Kidney (tissue), 14 donors: Measurements from ENCODE around the gene MARCHF10. TPM values are rescaled to one million over a fixed set of nuclear protein-coding genes. Genes with fewer than 3 reads are reported as not detected.

Source experiments
- DNase-seq, 5 donors: peaks; one replicate each; pipeline ENCODE4 v3.0.0-alpha.2; 2013 to 2020
- FAIRE-seq: peaks from 2 replicates; lab custom pipeline; 2012; peaks lifted over from hg19 to GRCh38; lab: Jason Lieb, UNC
- H3K27ac ChIP-seq, 2 donors: one replicate each; pipeline ENCODE4 v1.7.0; 2013; ENCODE audit warnings: low read depth in 2 of 2, low read length in 2 of 2, inconsistent platforms in 1 of 2
- H3K27me3 ChIP-seq: one replicate; pipeline ENCODE4 v1.7.1; 2013; ENCODE audit warnings: low read length, inconsistent platforms; ENCODE audit not compliant: control insufficient read depth, insufficient read depth
- H3K36me3 ChIP-seq, 3 donors: one replicate each; pipeline versions ENCODE4 v1.7.0 to v1.7.1; 2013; ENCODE audit warnings: low read length in 3 of 3, control low read depth in 1 of 3, inconsistent platforms in 1 of 3; ENCODE audit not compliant: insufficient read depth in 3 of 3, control insufficient read depth in 2 of 3
- H3K4me1 ChIP-seq, 3 donors: one replicate each; pipeline versions ENCODE4 v1.7.0 to v1.7.1; 2013; ENCODE audit warnings: low read length in 3 of 3, inconsistent platforms in 1 of 3, low read depth in 1 of 3; ENCODE audit not compliant: control insufficient read depth in 2 of 3, insufficient read depth in 2 of 3
- H3K4me3 ChIP-seq, 3 donors: one replicate each; pipeline versions ENCODE4 v1.7.0 to v1.8.1; 2013; ENCODE audit warnings: low read length in 3 of 3, control low read depth in 1 of 3, inconsistent platforms in 1 of 3
- H3K9ac ChIP-seq, 3 donors: one replicate each; pipeline versions ENCODE4 v1.7.0 to v1.7.1; 2013; ENCODE audit warnings: low read length in 3 of 3, control low read depth in 1 of 3, inconsistent platforms in 1 of 3
- H3K9me3 ChIP-seq, 3 donors: one replicate each; pipeline versions ENCODE4 v1.7.0 to v1.7.1; 2013; ENCODE audit warnings: low read length in 3 of 3, control low read depth in 1 of 3, inconsistent platforms in 1 of 3; ENCODE audit not compliant: control insufficient read depth in 2 of 3, insufficient read depth in 1 of 3
- intact Hi-C: fragments of 100-400 bp; cut with DNase I; formaldehyde crosslinking; loops from one replicate; pipeline ENCODE4 v1.11.1; 2022
- polyA plus RNA-seq: library from polyadenylated mRNA; stranded (reverse); fragments of 350-450 nt; fragmentation: Illumina TruSeq; extraction: RNeasy Lipid Tissue Mini Kit (QIAGEN cat#74804); gene quantifications from one replicate; pipeline ENCODE4 v1.2.3, GENCODE V29; 2014; ENCODE audit warnings: low read depth, low replicate concordance; ENCODE audit not compliant: insufficient read depth
- total RNA-seq: library from RNA; stranded (reverse); fragmentation: NEBNext Ultra II Directional; extraction: Animal tissue kit (Norgen Biotek cat#: 25700); gene quantifications from one replicate; pipeline ENCODE4 v1.2.1, GENCODE V29; 2021
- TF ChIP-seq, protein P1 (sequence below): IDR thresholded peaks from 3 replicates; pipeline ENCODE4 v1.5.1; 2012; ENCODE audit warnings: mild to moderate bottlenecking, moderate library complexity, borderline replicate concordance; ENCODE audit not compliant: insufficient read depth; ENCODE audit errors: extremely low read depth
- donor health status: control.
- donor health status: control.
- donor health status: control.
- donor health status: control.
- donor health status: control.
- donor health status: DM: yes; HTN: yes; CAD: no.
- donor health status: Normal renal cell carcinoma (clear cell type).

Gene MARCHF10
- total and polyA plus RNA-seq, 2 donors from 2014 or later = 0.66 to 6.3 TPM

DNA sequence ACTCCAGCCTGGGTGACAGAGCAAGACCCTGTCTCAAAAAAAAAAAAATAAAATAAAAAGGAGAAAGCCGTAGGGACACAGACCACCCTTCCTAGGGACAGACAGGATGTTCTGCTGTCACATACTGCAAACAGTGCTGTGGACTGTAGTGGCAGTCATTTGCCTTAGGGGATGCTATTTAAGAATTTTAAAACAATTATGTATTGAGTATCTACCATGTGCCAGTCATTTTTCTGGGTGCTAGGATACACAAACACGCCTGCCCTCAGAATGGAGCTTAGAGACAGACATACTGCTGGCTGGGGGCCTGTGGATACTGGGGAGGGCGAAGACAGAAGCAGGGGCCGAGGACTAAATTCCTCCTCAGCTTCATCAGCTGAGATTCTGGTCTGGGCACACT lies 135.2 kb downstream of the MARCHF10 start:
- no peaks in the 10 kb centered on the region for H3K27me3 ChIP-seq
- TF ChIP-seq, protein P1, sequence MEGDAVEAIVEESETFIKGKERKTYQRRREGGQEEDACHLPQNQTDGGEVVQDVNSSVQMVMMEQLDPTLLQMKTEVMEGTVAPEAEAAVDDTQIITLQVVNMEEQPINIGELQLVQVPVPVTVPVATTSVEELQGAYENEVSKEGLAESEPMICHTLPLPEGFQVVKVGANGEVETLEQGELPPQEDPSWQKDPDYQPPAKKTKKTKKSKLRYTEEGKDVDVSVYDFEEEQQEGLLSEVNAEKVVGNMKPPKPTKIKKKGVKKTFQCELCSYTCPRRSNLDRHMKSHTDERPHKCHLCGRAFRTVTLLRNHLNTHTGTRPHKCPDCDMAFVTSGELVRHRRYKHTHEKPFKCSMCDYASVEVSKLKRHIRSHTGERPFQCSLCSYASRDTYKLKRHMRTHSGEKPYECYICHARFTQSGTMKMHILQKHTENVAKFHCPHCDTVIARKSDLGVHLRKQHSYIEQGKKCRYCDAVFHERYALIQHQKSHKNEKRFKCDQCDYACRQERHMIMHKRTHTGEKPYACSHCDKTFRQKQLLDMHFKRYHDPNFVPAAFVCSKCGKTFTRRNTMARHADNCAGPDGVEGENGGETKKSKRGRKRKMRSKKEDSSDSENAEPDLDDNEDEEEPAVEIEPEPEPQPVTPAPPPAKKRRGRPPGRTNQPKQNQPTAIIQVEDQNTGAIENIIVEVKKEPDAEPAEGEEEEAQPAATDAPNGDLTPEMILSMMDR = no peak
- H3K27ac ChIP-seq = no peak overlapping the region
- DNase-seq (peak in 1 of 5 donors; percentile 20), FAIRE-seq (no peak)
- intact Hi-C loops = no loop called here
- H3K9ac ChIP-seq = no peak overlapping the region
- H3K9me3 ChIP-seq = no peaks in the 10 kb centered on the region
- H3K4me1 ChIP-seq = no peaks in the 10 kb centered on the region
- H3K36me3 ChIP-seq = no peaks in the 10 kb centered on the region
- H3K4me3 ChIP-seq = no peak overlapping the region

DNA sequence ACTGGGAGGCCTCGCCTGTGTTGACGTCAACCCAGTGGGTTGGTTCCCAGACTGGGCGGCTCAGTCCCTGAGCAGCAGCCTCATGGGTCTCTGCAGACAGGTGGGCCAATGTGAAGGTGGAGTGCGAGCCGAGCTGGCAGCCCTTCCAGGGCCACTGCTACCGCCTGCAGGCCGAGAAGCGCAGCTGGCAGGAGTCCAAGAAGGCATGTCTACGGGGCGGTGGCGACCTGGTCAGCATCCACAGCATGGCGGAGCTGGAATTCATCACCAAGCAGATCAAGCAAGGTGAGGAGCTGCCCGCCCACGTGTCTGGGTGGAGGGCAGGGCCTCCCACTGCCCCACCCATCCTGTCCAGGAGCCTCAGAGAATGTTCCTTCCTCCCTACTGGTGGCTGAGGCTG lies 136.6 kb downstream of the MARCHF10 start:
- Histone ChIP-seq H3K36me3 (no peaks in the 10 kb centered on the region), H3K4me1 (no peaks in the 10 kb centered on the region), H3K4me3 (no peak overlapping the region), H3K9me3 (no peaks in the 10 kb centered on the region), H3K27me3 (no peaks in the 10 kb centered on the region), H3K27ac (no peak overlapping the region), H3K9ac (no peak overlapping the region)
- intact Hi-C loops = no loop called here
- DNase-seq = peak in 3 of 5 donors; percentile 40 to 82 (median 52)
- TF ChIP-seq, protein P1 = no peak
- no peak for FAIRE-seq

DNA sequence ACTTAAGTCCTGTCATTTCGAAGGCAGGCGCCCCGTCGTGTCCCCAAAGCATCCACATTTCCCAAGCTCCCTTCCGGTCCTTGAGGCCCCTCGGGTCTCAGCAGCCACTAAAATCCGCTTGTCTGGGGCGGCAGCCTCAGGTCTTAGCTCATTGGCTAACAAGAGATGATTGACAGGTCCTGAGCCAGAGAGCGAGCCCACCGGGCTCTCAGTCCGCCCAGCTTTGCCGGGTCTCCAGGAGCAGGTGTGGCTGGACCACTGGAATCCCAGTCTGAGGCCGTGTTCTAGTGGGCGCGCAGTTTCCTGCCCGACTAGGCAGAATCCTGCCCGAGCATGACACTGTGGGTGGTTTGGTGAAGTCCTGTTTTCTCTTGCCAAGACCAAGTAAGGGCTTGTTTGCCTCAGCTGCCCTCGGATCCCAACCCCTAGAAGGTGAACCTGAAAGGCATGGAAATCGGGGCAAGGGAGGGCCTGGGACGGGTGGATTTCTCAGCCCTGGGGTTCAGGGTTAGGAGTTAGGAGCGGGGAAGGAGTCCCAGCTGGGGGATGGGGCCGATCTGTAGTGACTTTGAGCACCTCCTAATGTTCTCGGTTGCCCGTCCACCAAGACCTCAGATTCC lies 137.8 kb downstream of the MARCHF10 start:
- Histone ChIP-seq H3K9ac (no peak overlapping the region), H3K27me3 (no peaks in the 10 kb centered on the region), H3K36me3 (no peaks in the 10 kb centered on the region), H3K9me3 (no peaks in the 10 kb centered on the region), H3K27ac (no peak overlapping the region), H3K4me1 (no peaks in the 10 kb centered on the region), H3K4me3 (no peak overlapping the region)
- intact Hi-C loops = no loop called here
- DNase-seq (peak; percentile 37 to 62 (median 53)), FAIRE-seq (no peak)
- TF ChIP-seq, protein P1 = no peak
